ENCODE data around the gene MST1R.

MST1R gene

DNA sequence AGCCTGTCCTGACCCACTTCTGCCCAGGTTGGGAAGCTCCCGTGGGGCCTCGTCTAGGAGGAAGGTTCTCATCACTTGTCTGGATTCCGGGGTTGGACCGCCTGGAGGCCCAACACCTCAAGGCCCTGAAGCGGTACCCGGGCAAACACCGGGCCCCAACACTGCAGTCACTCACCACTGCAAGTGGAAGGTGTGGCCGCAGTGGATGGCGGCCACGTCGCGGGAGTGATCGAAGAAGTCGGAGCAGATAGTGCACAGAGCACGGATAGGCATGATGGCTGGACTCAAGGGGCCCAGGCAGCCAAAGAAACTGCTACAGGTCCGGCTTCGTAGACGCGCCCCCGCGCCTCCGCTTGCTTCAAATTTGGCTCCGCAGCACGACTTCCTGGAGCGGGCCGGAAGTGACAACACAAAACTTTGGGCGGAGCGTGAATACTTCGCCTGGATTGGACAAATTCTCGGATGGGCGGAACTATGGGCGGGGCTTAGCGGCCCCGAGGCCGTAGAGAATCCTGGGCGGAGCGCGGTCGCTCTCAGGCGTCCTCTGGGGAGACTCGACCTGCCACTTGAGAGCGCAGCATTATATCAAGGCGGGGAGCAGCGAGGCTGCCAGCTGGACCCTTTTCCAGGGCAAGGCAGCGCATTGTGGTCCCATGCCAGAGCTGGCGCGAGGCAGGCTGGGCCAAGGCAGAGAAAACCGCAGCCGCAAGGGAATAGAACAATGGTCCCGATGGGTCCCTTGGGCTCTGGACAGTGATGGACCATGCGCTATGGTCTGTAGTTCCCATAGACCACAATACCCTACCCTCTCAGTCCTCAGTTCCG is 47.3 kb downstream of the MST1R start, which contains the start of gene TRAIP:
TSS of gene TRAIP (minus strand) at position 384 of the 825 bp plus-strand sequence. CDS start at position 273, 111 bp downstream.
- peak within 1 kb of the TSS; percentile 76 for H3K27ac Mint-ChIP-seq
- intact Hi-C loops (cut with micrococcal nuclease): no loop called here
- H3K9me3 Mint-ChIP-seq: no peaks in the 10 kb centered on the region
- no peaks in the 10 kb centered on the region for H3K27me3 Mint-ChIP-seq
- peaks cover 10% of the 10 kb centered on the region for H3K4me1 Mint-ChIP-seq (ENCODE audit: low read depth)
- no peaks in the 10 kb centered on the region for H3K36me3 Mint-ChIP-seq (ENCODE audit: low read depth)
- peak within 1 kb of the TSS; percentile 82 for H3K4me3 Mint-ChIP-seq

DNA sequence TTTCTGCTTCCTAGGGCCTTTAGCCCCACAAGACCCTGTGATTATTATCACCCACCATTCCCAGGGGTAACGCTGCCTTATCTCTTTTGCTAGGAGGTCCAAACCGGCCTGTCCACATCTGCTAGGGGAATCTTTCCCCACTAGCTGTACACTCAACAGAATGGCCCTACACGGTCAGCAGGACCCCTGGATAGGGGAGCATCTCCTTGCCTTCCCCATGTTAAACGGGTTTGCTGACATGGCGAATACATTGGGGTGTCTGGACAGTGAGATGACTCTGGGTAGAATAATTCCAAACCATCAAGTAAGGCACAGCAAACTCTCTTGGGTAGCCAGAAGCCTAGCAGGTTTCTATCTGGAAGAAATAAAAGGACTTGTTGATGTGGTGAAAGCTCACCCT is 48.0 kb downstream of the MST1R start:
- intact Hi-C loops (cut with micrococcal nuclease): no loop called here
- H3K4me1 Mint-ChIP-seq (ENCODE audit: low read depth): peaks cover 10% of the 10 kb centered on the region
- H3K9me3 Mint-ChIP-seq: no peaks in the 10 kb centered on the region
- H3K36me3 Mint-ChIP-seq (ENCODE audit: low read depth): no peaks in the 10 kb centered on the region
- H3K4me3 Mint-ChIP-seq: peak overlapping the region; percentile 82
- H3K27me3 Mint-ChIP-seq: no peaks in the 10 kb centered on the region
- H3K27ac Mint-ChIP-seq: peak overlapping the region; percentile 76

DNA sequence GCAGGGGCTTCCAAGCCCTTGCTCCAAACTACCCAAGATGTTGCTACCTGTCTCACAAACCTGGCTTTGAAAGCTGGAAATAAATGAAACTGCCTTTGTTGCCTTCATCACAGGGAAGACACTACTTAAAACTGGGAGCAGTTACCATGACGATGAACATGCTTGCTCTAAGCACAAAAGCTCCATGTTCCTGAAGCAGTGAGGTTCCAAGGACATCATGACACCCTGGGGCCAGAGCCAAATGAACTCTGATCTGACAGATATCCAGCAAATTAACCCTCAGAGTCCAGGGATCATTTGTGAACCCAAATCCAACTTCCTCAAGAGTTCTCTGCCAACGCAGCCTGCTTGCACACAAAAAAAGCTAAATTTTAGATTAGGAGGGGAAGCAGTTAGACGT is 58.0 kb downstream of the MST1R start:
- no peaks in the 10 kb centered on the region for H3K4me1 Mint-ChIP-seq (ENCODE audit: low read depth)
- intact Hi-C loops (cut with micrococcal nuclease): no loop called here
- no peak overlapping the region for H3K27ac Mint-ChIP-seq

DNA sequence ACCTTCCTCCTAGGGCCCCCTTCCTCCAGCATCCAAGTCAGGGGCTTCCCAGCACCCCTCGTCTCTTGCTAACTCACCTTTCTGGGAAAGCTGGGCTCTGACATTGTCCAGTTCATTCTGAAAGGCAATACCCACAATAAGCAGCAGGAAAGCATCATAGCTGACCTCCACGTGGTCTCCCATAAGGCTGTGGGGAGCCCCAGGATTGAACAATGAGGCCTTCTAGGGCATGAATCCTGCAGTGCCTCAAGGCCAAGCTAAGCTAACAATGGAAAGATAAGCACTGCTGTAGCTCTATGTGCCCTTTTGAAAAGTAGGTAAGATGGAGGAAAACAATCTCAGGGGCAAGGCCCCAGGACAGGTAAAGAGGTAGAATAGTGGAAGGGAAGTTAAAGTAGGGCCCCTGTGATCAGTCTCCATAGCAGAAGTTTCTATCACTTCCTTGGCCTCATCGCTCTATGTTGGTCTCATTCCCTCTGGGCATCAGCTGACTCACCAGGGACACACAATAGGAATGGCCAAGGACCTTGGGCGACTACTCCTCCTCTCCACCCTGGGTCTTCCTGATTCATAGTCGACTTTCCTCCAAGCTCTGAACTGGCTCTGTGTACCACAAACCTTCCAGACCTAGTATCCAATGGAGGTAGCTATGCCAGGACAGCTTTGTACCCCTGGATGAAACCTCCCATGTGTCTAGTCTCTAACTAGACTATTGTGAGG is 59.0 kb downstream of the MST1R start:
- H3K9me3 Mint-ChIP-seq: no peaks in the 10 kb centered on the region
- H3K27me3 Mint-ChIP-seq: no peaks in the 10 kb centered on the region
- H3K36me3 Mint-ChIP-seq (ENCODE audit: low read depth): peaks cover 13% of the 10 kb centered on the region
- H3K27ac Mint-ChIP-seq: no peak overlapping the region
- no peak overlapping the region for H3K4me3 Mint-ChIP-seq
- H3K4me1 Mint-ChIP-seq (ENCODE audit: low read depth): no peaks in the 10 kb centered on the region
- intact Hi-C loops (cut with micrococcal nuclease): no loop called here

More for the DNA sequence above, 58.0 kb downstream of the MST1R start:
- Mint-ChIP-seq H3K4me3 (no peak overlapping the region), H3K27me3 (no peaks in the 10 kb centered on the region), H3K36me3 (ENCODE audit: low read depth) (peaks cover 13% of the 10 kb centered on the region), H3K9me3 (no peaks in the 10 kb centered on the region)

DNA sequence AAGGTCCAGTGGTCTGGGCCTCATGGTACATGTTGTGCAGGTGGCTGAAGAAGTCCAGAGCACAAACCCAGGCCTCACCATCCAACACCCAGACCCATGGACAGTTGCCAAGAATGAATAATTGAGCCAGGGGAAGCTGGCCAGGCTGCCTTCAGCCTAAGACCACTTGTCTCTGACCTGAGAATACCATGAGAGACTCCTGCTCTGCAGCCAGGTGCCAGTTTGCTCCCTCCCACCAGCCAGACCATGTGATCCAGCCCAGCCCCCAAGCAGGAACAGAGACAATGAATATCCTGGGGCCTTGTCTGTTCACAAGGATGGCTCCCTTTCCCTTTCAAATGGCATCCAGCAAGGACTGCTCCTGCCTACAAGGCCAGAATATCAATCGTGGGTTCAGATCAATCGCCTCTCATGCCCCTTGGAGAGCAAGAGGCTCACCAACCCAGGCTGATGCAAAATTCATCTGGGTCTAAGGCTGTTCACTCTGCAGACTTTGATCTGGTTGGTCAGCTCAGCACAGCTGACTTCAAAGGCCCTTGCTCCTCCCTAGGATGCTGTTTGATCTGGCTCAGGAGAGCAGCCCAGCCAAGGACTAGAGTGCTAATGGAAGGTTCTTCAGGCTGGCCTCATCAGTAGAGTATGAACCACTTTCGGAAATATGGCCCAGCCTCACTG is 60.7 kb downstream of the MST1R start:
- Mint-ChIP-seq H3K27me3 (no peaks in the 10 kb centered on the region), H3K9me3 (no peaks in the 10 kb centered on the region), H3K4me1 (ENCODE audit: low read depth) (no peaks in the 10 kb centered on the region), H3K36me3 (ENCODE audit: low read depth) (peaks cover 13% of the 10 kb centered on the region), H3K27ac (no peak overlapping the region), H3K4me3 (no peak overlapping the region)
- intact Hi-C loops (cut with micrococcal nuclease): no loop called here

DNA sequence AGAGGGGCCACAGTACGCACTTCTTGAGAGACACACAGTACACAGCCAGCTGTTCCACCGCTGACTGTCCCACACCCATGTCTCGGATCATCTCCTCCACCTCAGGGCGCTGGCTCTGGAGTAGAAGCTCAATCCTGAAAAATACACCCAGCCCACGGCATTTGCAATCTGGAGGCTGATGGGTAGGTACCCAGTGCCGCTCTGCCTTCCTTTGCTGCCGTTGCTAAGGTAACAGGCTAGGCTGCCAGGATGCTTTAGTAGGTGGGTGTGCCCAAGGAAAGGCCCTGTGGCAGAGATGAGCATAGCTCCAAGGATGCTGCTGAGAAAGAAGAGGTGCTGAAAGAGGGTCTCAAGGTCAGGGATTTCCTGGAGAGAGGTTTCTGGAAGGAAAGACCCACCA is 61.9 kb downstream of the MST1R start:
- H3K27me3 Mint-ChIP-seq: no peaks in the 10 kb centered on the region
- peaks cover 5% of the 10 kb centered on the region for H3K36me3 Mint-ChIP-seq (ENCODE audit: low read depth)
- intact Hi-C loops (cut with micrococcal nuclease): no loop called here
- no peak overlapping the region for H3K27ac Mint-ChIP-seq
- H3K9me3 Mint-ChIP-seq: no peaks in the 10 kb centered on the region
- no peak overlapping the region for H3K4me3 Mint-ChIP-seq
- H3K4me1 Mint-ChIP-seq (ENCODE audit: low read depth): no peaks in the 10 kb centered on the region

DNA sequence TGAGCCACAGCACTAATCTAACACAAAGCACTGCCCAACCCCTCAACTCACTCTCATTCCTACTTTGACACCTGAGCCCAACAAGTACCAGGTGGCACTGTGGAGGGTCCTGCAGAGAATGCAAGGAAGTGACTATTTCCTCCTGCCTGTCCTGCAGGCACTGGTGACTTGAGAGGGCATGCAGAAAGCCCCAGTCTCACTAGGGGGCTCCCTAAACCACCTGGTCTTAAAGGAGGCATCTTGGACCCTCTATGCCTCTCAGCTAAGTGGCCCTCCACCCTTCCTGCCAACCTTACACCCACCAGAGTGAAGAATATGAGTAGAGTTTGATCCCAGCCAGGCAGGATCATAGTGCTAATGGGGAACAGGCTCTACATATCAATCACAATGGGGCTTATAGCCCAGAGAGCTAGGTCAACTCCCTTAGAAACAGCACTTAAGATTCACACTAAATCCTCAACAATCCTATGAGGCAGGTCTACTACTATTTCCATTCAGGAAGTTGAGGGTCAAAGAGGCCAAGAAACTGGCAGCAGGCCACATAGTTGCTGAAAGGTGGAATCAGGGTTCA is 62.5 kb downstream of the MST1R start:
- Mint-ChIP-seq H3K36me3 (ENCODE audit: low read depth) (peaks cover 5% of the 10 kb centered on the region), H3K27me3 (no peaks in the 10 kb centered on the region), H3K9me3 (no peaks in the 10 kb centered on the region), H3K27ac (no peak overlapping the region), H3K4me1 (ENCODE audit: low read depth) (no peaks in the 10 kb centered on the region), H3K4me3 (no peak overlapping the region)
- intact Hi-C loops (cut with micrococcal nuclease): no loop called here

DNA sequence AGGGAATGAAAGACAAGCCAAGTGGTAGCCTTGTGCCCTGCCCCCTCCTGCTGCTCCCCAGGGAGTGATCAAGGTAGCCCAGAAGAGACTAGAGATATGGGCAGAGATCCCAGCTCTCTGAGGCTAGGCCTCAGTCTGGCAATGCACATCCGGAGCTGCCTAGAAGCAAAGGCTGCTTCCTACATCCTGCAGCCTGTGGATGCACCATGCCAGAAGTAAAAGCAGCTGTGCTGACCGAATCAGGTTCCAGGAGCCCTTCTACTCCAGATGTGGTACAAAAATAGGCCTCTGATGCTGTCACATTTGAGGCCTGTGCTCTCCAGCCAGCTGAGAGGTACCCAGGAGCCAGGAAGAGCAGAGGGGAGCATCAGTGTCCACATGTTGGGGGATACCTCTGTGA is 63.3 kb downstream of the MST1R start:
- no peak overlapping the region for H3K4me3 Mint-ChIP-seq
- no peaks in the 10 kb centered on the region for H3K27me3 Mint-ChIP-seq
- no peak overlapping the region for H3K27ac Mint-ChIP-seq
- peaks cover 5% of the 10 kb centered on the region for H3K36me3 Mint-ChIP-seq (ENCODE audit: low read depth)
- H3K4me1 Mint-ChIP-seq (ENCODE audit: low read depth): no peaks in the 10 kb centered on the region
- intact Hi-C loops (cut with micrococcal nuclease): no loop called here
- no peaks in the 10 kb centered on the region for H3K9me3 Mint-ChIP-seq

DNA sequence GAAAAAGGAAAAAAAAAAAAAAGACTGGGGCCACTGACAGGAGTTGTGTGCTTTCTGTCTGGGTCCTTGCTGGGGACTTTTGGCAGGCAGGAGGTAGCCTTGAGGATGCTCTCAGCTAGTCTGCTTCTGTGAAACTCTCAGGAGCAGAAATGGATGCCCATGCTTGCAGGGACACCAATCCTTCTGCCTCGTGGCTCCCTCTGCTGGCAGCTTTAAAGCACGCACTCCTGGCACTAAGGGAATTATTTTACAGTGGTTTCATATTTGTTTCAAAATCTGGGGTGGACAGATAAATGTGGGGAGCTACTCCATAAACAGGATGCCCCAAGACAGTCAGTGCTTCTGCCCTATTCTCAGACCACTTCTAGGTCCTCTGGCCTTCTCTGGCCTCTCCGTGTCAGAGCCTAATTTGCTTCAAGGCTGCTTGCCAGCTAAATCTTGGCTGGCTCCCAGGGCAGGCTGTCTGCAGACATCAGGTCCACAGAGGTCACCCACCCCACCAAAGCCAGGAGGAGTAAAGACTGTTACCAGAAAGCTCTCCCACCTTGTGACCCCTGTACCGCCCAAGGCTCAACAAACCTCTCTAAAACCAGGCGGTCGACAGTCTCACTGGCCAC is 64.4 kb downstream of the MST1R start:
- H3K9me3 Mint-ChIP-seq: no peaks in the 10 kb centered on the region

More for the DNA sequence above, 64.4 kb downstream of the MST1R start:
- no peaks in the 10 kb centered on the region for H3K4me1 Mint-ChIP-seq (ENCODE audit: low read depth)
- no peak overlapping the region for H3K4me3 Mint-ChIP-seq
- no peaks in the 10 kb centered on the region for H3K27me3 Mint-ChIP-seq
- peaks cover 5% of the 10 kb centered on the region for H3K36me3 Mint-ChIP-seq (ENCODE audit: low read depth)
- no peak overlapping the region for H3K27ac Mint-ChIP-seq
- intact Hi-C loops (cut with micrococcal nuclease): loop anchor here (1.0 kb wide), 2 partner anchors 37 to 136 kb away; no protein-coding TSS in a partner anchor
